A549 treated with RU486 at 1 μM for 4 hours (cell line): Measurements from ENCODE around the gene IFT88. TPM values are rescaled to one million over a fixed set of nuclear protein-coding genes. Genes with fewer than 3 reads are reported as not detected.

Source experiments
- total RNA-seq: library from RNA; stranded (reverse); fragments of 200-300 nt; extraction: Qiagen RNA extraction; gene quantifications from 5 replicates; pipeline ENCODE4 v1.2.3, GENCODE V29; 2022; ENCODE audit warnings: low read depth

The IFT88 gene
- total RNA-seq, result 8.5 to 12.1 TPM (median 10.3 TPM) in 5 replicates

DNA sequence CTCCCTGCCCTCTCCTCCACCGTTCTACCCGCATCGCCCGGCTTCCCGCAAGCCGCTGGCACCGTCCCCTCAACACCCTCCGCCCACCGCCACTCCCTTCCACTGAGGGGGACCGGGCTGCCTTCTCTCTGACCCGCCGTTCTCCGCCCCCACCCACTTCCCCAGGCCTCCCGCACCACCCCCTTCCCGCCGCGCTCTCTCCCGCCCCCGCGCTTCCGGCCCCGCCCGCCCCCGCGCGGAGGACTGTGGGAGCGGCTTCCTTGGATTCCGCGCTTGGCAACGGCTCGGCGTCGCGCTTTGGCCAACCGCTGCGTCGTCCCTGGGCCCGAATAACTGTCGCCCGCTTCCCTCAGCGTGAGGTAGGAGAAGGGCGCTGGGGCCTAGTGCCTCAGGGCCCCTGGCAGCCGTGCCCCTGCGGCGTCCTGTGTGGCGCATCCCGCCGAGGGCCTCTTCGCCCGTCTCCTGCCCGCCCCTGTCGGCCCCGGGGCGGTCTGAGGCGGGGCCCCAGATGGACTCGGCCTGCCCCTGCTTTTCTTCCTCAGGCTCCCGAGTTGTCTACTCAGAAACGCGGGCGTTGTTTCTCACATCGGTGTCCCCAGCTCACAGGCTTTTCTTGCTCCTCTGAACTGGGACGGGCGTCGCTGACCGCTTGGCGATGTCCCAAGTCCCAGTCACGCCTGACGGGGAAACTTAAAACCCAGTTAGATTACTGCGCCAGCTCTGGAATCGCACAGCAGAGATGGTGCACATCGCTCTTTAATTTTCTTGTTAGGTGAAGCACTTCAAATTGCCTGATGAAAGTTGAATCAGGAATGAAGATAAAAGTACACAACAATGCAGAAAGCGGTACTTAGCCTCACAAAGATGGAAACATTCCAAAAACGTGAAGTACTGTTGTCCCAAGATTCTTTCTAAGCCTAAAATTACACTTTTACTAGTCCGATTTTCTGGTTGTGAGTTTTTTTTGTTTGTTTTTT is at the start of gene IFT88:
IFT88 (plus strand) TSS at position 260 of the 977 bp plus-strand sequence. CDS start 7,229 bp downstream, outside the sequence.

GRCh38 chr13:20525601-20526544 is 41.1 kb upstream of the IFT88 start, which contains the start of gene CRYL1:
TSS of gene CRYL1 (minus strand) at chr13:20525857. CDS start at chr13:20525794, 63 bp downstream.

GRCh38 chr13:20702915-20703779 is 136.2 kb downstream of the IFT88 start, which contains the start of gene IL17D:
TSS of gene IL17D (plus strand) at chr13:20703699. CDS start at chr13:20704002, 303 bp downstream.

Other genes with a start within 250 kb of the IFT88 start
- 5.4 to 7.0 TPM (median 5.7 TPM) in 5 replicates for gene CRYL1, start 41.3 kb upstream of the IFT88 start, total RNA-seq
- 0.96 to 1.5 TPM (median 1.4 TPM) in 5 replicates for gene IL17D, start 136.5 kb downstream of the IFT88 start, total RNA-seq
- 4.5 to 6.0 TPM (median 5.2 TPM) in 5 replicates for gene EEF1AKMT1, start 206.8 kb downstream of the IFT88 start, total RNA-seq